IPS-18c (cell line): ENCODE data around the gene TBC1D22A.

Experiments
- H3K4me3 ChIP-seq: 2 replicates; pipeline ENCODE4 v1.7.0; 2013; ENCODE audit warnings: low read depth, mild to moderate bottlenecking, low read length, moderate library complexity; ENCODE audit not compliant: insufficient read depth
- H3K9me3 ChIP-seq: one replicate; pipeline ENCODE4 v1.6.1; 2013; ENCODE audit warnings: mild to moderate bottlenecking, low read length, moderate library complexity; ENCODE audit not compliant: control insufficient read depth, insufficient read depth

TBC1D22A gene

GRCh38 chr22:46948411-46949144, 186.1 kb downstream of the TBC1D22A start:
- Histone ChIP-seq H3K9me3 (no peaks in the 10 kb centered on the region), H3K4me3 (no peak overlapping the region)

DNA sequence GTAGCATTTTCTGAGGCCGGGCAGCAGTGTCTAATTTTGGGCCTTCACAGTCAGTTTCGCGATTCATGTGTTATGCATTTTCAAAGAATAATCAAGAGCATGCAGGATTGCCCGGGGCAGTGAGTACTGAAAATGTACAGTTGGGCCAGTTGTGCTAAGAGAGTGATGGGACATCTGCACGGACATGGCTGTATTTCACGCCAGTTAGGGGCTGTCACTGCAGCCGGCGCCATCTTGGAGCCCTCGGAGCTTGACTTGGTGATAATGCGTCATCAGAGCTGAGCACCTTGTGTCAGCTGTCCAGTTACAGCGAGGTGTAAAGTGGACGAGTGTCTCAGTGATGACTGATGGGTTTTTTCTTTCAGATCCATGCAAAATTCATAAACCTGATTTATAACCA, 188.9 kb downstream of the TBC1D22A start:
- no peaks in the 10 kb centered on the region for H3K9me3 ChIP-seq
- no peak overlapping the region for H3K4me3 ChIP-seq

DNA sequence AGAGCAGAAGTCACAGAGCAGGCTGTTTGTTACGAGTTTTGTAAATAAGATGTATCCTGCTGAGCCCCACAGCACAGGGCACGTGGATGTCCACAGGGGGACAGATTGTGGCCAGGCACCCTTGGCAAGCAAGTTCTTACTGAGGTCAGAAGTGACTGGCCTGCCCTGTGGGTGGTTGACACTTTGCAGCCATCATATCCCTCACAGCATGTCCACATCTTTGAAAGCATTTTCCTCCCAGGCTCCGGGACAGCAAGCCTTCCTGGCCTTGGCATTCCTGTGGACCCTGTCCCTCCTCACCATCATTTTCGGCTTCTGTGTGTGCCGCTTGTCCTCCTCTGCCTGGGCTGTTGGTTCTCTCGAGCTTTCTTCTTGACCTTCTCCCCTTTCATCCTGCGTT, 189.5 kb downstream of the TBC1D22A start:
- Histone ChIP-seq H3K9me3 (no peaks in the 10 kb centered on the region), H3K4me3 (no peak overlapping the region)

GRCh38 chr22:46953968-46954765, 191.7 kb downstream of the TBC1D22A start:
- Histone ChIP-seq H3K9me3 (no peaks in the 10 kb centered on the region), H3K4me3 (no peak overlapping the region)

- H3K4me3 ChIP-seq = no peak overlapping the region
- H3K9me3 ChIP-seq = no peaks in the 10 kb centered on the region
Observed at GRCh38 chr22:46954781-46955180, 192.3 kb downstream of the TBC1D22A start.

DNA sequence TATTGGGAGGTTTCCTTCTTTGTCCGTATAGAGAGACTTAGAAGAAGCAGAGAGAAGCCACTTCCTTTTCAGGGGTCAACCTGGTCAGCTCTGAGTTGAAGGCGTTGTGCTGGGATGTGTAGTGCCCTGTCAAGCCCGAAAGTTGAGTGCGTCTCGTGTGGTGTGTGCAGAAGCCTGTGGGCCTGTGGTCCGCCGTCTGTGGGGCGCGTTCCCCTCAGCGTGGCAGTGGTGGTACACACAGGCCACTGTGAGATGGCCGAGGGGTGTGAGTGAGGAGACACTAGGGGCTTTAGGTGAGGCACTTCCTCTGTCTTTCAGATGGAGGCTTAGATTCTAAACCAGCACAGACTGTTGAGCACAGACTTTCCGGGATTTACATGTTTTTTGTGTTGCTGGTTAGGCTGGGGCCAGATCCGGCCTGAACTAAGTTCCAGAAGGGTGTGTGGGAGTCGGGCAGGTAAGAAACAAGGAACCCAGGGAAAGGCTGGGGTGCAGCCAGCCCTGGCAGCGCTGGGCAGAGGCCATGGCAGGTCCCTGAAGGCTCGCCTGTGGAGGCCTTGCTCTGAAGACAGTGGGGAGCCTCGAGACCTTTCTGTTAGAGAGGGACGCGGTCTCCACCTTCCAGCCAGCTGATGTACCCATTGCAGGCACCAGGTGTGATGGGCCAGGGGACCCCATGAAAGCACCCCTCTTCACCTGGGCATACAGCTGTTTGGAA, 194.2 kb downstream of the TBC1D22A start:
- Histone ChIP-seq H3K9me3 (no peaks in the 10 kb centered on the region), H3K4me3 (no peak overlapping the region)

GRCh38 chr22:46957521-46957920, 195.1 kb downstream of the TBC1D22A start:
- H3K4me3 ChIP-seq = no peak overlapping the region

DNA sequence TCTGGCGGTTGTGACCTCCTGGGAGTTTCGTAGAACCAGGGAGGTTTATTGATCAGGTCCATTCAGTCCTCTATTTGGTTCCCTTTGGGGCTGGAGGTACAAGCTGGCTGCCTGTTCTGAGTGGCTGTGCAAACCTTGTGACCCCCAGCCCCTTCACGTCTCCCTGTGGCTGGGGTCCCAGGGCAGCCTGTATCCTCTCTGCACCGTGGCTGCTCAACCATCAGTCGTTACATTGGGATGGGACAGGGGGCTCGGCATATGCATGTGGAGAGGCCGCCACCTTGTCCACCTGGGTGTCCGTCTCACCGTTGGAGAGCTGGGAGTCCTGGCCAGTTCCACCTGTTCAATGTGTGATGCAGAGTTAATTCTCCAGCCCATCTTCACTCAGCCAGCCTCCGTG, 195.7 kb downstream of the TBC1D22A start:
- no peak overlapping the region for H3K4me3 ChIP-seq
- no peaks in the 10 kb centered on the region for H3K9me3 ChIP-seq

More at GRCh38 chr22:46957521-46957920, 195.1 kb downstream of the TBC1D22A start:
- no peaks in the 10 kb centered on the region for H3K9me3 ChIP-seq

GRCh38 chr22:46958658-46959057, 196.2 kb downstream of the TBC1D22A start:
- Histone ChIP-seq H3K4me3 (no peak overlapping the region), H3K9me3 (no peaks in the 10 kb centered on the region)

DNA sequence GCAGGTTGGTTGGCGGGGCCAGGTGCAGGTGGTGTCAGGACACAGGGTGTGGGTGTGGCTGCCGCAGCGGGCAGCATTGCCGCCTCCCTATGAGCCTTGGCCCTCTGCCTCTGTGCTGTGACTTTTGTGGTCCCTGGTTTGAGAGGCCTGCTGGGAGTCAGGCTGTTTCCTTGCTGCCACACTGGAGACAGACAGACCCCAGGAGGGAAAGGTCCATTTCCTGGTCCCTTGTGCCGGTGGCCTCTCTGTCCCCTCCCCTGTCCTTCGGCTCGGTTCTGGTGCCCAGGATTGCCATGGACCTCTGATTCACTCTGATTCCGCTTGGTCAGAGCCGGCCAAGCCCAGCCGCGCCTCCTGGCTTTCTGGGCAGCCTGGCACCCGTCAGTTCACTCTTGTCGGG, 196.9 kb downstream of the TBC1D22A start:
- H3K4me3 ChIP-seq = no peak overlapping the region
- H3K9me3 ChIP-seq = no peaks in the 10 kb centered on the region

DNA sequence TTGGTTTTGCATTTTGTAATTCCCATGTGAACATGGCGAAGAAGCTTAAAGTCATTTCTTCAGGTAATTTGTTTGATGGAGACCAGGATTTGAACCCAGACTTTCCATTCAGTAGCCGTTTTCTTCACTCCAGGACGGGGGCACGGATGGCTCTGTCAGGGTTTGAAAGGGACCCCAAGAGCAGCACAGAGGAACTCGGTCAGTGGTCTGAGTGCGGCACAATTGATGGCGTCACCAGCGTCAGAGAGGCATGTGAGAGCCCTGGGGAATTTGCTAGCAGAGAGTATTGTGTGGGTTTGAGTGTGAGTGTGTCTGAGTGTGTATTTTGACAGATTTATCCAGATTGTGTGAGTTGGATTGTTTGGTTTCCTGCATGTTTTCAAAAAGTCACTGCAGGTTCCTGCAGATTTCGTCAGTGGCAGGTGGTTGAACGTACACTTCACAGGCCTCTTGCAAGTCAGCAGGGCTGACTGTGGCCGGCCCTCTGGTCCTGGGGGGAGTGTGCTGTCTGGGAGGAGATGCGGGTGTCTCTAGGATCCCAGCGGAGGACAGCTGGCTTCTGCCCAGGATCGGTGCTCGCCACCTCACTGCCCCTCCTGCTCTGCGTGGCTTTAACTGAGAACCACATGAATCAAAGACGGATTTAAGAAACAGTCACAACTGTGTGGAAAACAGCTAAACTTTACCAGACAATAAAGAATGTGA, 199.3 kb downstream of the TBC1D22A start:
- no peak overlapping the region for H3K4me3 ChIP-seq
- peaks cover 2% of the 10 kb centered on the region for H3K9me3 ChIP-seq

- Histone ChIP-seq H3K4me3 (no peak overlapping the region), H3K9me3 (peaks cover 2% of the 10 kb centered on the region)
Observed at GRCh38 chr22:46962406-46962805, 200.0 kb downstream of the TBC1D22A start.

DNA sequence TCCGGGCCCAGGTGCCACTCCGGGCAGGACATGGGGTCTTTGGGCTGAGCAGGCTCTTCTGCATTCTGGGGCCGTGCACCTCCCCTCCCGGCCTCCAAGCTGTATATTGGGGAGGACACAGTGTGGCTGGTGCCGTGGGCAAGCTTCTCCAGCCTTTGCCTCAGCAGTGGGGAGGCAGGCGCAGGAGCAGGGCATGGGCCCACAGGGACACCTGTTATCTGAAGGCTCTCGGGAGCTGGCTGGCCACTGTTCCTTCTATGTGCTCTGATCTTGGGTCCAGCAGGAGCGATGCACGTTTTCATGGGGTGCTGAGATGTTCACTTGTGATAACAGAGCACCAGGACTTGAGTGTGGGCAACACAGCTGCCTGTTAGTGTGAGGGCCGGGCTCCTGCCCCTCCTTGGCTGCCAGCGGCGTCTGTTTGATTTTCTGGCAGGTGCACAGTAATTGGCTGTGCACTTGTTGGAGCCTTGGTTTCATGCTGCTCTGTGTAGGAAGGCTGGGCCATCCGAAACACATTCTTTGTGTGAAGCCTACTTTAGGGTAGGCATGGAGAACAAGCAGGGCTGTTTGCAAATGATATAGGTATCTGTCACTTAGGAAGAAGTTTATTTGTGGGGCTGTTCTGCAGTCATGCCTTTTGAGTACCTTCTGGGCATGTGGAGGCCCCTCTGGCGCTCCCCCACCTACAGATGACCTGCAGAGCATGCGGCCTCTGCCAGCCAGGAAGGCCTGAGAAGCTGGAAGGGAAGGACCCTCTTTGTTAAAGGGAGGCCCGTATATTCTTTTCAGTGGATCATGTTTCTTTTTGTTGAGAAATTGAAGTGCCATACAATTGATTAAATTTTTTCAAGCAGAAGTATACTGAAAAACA, 201.5 kb downstream of the TBC1D22A start:
- Histone ChIP-seq H3K4me3 (no peak overlapping the region), H3K9me3 (peaks cover 2% of the 10 kb centered on the region)

GRCh38 chr22:46964773-46965550, 202.5 kb downstream of the TBC1D22A start:
- H3K9me3 ChIP-seq = peaks cover 2% of the 10 kb centered on the region
- H3K4me3 ChIP-seq = no peak overlapping the region

DNA sequence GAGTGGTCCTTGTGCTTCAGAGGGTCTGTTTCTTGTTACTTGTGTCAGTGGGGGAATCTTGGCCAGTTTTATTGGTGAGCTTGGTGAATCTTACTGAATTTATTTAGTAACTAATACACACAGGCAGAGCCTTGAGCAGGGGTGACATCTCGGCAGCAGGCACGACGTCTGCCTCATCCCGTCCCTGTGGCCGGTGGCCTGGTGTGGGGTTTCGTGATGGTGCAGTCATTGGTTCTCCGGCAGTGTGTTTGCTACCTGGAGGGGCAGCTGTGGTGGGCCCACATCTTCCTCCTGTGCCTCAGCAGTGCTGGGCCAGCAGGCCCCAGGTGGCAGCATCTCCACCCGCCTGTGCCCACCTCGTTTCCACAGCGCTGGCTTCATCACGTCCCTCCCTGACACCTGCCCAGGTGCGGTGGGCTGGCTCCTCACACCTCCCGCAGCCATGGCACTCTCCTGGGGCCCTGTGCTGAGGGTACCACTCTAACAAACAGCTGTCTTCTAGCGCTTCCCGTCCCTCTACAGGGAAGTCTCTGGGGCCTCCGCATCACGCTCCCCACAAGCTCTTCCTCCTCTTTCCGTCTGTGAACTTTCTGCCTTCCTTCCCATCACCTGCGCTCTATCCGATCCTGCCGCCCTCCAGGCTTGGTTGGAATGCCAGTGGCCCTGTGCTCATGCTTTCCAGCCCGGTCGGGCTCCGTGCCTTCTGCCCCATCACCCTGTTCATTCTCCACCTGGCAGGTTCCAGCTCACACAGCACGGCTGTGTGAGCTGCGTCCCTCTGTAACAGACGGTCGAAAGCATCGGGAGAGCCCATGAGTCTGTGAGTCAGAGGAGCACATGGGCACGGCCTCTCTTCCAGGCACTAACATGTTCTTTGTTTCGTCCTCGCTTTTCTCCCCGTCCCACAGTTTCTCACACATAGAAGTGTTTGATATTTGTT, 203.4 kb downstream of the TBC1D22A start:
- H3K9me3 ChIP-seq = peaks cover 2% of the 10 kb centered on the region
- no peak overlapping the region for H3K4me3 ChIP-seq
